Measurements from ENCODE around the gene OLIG2.

Gene OLIG2

DNA sequence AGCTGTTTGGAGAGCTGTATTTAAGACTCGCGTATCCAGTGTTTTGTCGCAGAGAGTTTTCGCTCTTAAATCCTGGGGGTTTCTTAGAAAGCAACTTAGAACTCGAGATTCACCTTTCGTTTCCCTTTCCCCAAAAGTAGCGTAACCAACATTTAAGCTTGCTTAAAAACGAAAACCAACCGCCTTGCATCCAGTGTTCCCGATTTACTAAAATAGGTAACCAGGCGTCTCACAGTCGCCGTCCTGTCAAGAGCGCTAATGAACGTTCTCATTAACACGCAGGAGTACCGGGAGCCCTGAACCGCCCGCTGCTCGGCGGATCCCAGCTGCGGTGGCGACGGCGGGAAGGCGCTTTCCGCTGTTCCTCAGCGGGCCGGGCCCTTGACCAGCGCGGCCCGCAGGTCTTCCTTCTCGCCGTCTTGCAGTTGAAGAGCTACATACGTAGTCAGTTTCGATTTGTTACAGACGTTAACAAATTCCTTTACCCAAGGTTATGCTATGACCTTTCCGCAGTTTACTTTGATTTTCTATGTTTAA is 46.1 kb downstream of the OLIG2 start:
- Mint-ChIP-seq H3K36me3 (ENCODE audit: low read depth) (no peaks in the 10 kb centered on the region), H3K4me3 (peak overlapping the region; percentile 55), H3K27me3 (ENCODE audit: low read depth) (peaks cover 82% of the 10 kb centered on the region), H3K4me1 (ENCODE audit: low read depth) (peaks cover 8% of the 10 kb centered on the region), H3K27ac (no peak overlapping the region), H3K9me3 (no peaks in the 10 kb centered on the region)

DNA sequence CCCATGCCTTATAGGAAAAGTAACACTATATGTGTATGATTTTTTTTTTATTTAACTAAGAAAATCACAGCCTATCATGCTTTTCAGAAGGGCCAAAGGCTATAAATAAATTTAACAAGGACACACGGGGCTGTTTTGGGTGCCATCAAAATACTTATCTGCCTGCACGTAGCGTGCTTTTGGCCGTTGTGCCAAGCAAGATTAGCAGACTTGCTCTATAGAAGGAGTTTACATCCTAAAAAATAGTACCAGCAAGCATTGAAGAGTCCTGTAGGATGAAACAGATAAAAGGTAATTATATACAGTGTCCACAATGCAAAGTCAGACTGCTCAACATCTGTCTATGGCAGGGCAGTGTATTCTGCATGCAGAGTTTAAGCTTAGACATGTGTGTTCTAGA is 47.9 kb downstream of the OLIG2 start:
- Mint-ChIP-seq H3K4me3 (no peak overlapping the region), H3K36me3 (ENCODE audit: low read depth) (no peaks in the 10 kb centered on the region), H3K27ac (no peak overlapping the region), H3K4me1 (ENCODE audit: low read depth) (peaks cover 8% of the 10 kb centered on the region), H3K9me3 (no peaks in the 10 kb centered on the region), H3K27me3 (ENCODE audit: low read depth) (peaks cover 81% of the 10 kb centered on the region)

DNA sequence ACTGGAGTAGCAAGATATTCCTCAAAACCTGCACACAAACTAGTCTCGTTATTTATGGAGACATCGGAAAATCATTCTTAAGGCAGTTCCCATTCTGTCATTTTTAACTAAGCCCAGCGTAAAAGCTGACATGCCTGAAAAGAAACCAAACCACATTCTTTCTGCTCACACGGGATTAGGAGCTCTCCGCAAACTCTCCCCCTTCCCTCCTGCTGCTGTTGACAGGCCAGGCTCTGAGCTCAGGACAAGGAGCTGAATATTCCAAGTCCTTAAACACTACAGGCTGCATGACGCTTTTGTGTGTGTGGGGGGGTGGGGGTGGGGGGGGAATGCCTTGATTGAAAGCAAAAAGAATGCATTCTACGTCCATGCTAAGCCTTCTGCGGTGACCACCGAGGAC is 49.4 kb downstream of the OLIG2 start:
- Mint-ChIP-seq H3K36me3 (ENCODE audit: low read depth) (no peaks in the 10 kb centered on the region), H3K27me3 (ENCODE audit: low read depth) (peaks cover 69% of the 10 kb centered on the region), H3K27ac (no peak overlapping the region), H3K4me1 (ENCODE audit: low read depth) (peaks cover 5% of the 10 kb centered on the region), H3K4me3 (no peak overlapping the region), H3K9me3 (no peaks in the 10 kb centered on the region)

DNA sequence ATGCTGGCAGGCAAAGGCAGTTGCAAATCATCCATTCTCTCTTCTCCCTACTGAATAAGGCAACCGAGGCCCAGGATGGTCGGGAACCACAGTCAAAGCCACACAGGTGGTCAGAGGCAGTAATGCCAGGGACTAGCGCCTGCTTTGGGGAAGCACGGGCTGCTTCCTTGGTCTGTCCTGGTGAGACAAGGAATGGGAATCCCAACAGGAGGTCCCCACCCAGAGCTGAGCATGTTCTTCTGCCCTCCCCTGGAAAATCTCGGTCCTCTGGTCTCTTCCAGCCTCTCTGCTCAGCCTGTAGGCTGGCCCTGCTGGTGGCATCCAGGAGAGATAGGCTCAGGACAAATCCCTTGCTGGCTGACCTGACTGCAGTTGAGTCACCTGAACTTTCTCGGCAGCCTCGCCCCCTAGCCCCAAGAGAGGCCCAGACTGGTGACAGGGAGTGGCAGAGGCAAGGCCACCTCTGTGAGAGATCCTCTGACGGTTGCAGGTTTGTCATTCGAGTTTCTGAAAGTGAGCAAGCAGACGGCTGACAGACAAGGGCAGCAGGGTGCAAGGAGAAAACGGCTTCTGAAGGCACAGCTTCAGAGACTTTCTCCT is 50.0 kb downstream of the OLIG2 start:
- Mint-ChIP-seq H3K4me1 (ENCODE audit: low read depth) (peaks cover 5% of the 10 kb centered on the region), H3K27me3 (ENCODE audit: low read depth) (peaks cover 74% of the 10 kb centered on the region)

DNA sequence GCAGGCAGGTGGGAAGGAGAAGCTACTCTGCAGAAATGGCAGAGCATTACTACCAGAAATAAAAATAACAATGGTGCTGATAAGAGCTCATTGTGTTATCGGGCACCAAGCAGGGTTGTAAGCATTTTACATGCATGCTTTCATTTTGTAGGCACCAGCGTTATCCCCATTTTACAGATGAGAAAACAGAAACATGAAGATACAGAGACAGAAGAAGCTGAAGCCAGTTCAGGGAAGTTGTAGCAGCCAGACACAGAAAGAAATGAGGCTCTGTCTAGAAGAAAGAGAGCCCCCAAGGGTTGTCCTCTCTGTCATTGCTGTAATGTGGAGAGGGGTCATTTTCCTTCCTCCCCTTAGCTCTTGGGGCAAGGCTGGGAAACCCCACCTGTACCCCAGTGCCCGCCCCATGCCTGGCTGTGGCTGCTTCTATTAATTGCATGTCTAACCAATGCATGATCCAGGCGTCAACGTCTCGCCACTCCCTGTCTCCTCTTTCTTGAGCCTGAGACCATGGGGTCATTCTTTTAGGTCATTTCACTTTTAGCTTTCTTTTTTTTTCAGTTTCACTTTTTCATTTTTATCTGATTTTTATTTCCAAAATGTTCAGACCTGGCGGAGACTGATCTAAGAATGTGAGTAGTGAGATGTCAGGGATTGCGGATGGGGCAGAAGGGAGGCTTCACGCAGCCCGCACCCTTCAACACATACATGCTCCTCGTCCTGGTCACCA is 51.0 kb downstream of the OLIG2 start:
- Mint-ChIP-seq H3K4me3 (no peak overlapping the region), H3K27ac (no peak overlapping the region), H3K4me1 (ENCODE audit: low read depth) (peaks cover 3% of the 10 kb centered on the region), H3K36me3 (ENCODE audit: low read depth) (no peaks in the 10 kb centered on the region), H3K27me3 (ENCODE audit: low read depth) (peaks cover 66% of the 10 kb centered on the region), H3K9me3 (no peaks in the 10 kb centered on the region)

More for the DNA sequence above, 50.0 kb downstream of the OLIG2 start:
- H3K27ac Mint-ChIP-seq = no peak overlapping the region
- no peaks in the 10 kb centered on the region for H3K9me3 Mint-ChIP-seq
- no peak overlapping the region for H3K4me3 Mint-ChIP-seq
- no peaks in the 10 kb centered on the region for H3K36me3 Mint-ChIP-seq (ENCODE audit: low read depth)
